GM19099 (cell line): Measurements from ENCODE around the gene NDUFB1.

Experiments
- POLR2A ChIP-seq: IDR thresholded peaks from 3 replicates; pipeline ENCODE4 v1.6.1; 2011; ENCODE audit warnings: low read depth; ENCODE audit not compliant: insufficient read length; ENCODE audit errors: extremely low read depth

NDUFB1 gene

GRCh38 chr14:92121670-92122350 lies at the start of gene NDUFB1, which contains the start of gene CPSF2:
Gene NDUFB1 (minus strand): TSS chr14:92121706. CDS start chr14:92117637, 4,069 bp downstream.
Gene CPSF2 (plus strand): TSS chr14:92121969. CDS start chr14:92130985, 9,016 bp downstream.
- peak; percentile 98 for TF ChIP-seq POLR2A

- TF ChIP-seq POLR2A = no peak
Measured at GRCh38 chr14:92164958-92165357, 43.5 kb upstream of the NDUFB1 start.

- no peak for TF ChIP-seq POLR2A
Measured at GRCh38 chr14:92161521-92161920, 40.0 kb upstream of the NDUFB1 start.

DNA sequence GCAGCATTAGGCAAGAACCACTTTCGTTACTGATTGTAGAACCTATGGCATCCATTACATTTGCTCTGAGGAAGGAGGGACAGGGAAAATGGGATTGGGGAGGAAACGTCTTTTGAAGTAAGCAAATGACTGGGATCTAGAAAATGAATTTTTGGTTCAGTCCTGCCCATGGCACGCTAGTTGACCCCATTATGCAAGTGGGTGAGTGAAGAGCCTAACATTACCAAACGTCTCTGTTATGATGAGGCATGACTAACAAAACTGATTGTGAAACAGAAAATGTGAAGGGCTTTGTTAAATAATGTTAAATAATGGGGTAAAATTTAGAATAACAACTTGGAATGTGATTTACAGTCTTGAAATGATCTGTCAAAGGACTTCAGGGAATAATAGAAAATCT lies 39.1 kb upstream of the NDUFB1 start:
- no peak for TF ChIP-seq POLR2A

- no peak for TF ChIP-seq POLR2A
Measured at GRCh38 chr14:92154283-92154942, 32.9 kb upstream of the NDUFB1 start.

- no peak for TF ChIP-seq POLR2A
Measured at GRCh38 chr14:92153581-92153980, 32.1 kb upstream of the NDUFB1 start.

DNA sequence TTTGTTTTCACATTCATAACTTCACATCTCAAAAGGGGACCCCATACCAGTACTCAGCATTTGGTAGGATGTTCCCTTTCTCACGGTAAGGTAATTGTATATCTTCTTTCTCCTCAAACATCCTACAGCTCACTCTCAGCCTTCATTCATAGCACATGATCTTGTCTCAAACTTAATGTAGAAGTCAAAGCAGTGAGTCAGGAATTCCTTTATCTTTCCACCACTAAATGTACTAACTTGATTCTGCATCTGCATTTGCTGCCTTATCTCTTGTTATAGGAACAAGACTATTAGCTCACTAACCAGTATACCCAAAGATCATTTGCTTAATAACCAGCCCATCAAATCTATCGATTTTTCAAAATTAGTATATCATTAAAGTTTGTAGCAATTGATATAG lies 23.2 kb upstream of the NDUFB1 start:
- TF ChIP-seq POLR2A = no peak

DNA sequence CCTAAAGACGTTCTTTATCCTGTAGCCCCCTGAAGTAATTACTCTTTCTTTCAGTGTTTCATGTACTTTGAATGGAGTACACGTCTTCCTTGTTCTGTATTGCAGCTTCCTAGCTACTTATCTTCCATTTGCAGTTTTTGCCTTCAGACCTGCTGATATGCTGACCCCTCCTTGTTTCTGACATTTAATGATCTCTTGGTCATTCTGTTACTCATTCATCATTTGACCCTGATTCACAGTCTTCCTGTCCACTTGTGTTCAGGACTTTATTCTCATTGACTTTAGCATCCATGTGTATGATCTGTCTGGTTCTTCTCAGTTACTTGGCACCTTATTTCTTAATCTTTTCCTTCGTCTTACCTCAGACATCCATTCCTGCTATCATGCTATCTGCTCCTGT lies 22.5 kb upstream of the NDUFB1 start:
- no peak for TF ChIP-seq POLR2A

GRCh38 chr14:92143309-92143708 lies 21.8 kb upstream of the NDUFB1 start:
- no peak for TF ChIP-seq POLR2A

DNA sequence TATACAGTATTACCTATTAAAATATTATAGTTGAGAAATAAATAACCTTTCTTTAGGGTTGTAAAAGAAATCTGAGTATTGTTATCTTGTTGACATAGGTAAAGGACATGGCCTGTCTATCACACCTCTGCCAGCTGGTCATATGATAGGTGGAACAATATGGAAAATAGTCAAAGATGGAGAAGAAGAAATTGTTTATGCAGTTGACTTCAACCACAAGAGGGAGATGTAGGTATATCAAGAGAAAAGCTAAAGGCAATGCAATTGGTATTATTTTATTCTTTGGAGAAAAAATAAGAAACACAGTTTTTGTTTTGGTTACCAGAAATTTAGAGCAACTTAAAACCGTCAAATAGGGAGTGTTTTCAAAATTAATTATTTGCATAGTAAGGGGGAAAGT lies 13.8 kb upstream of the NDUFB1 start:
- TF ChIP-seq POLR2A = no peak

GRCh38 chr14:92134456-92134855 lies 12.9 kb upstream of the NDUFB1 start:
- TF ChIP-seq POLR2A = no peak

- no peak for TF ChIP-seq POLR2A
Measured at GRCh38 chr14:92122761-92123160, 1.3 kb upstream of the NDUFB1 start.

GRCh38 chr14:92122351-92122677 lies 808 bp upstream of the NDUFB1 start:
- TF ChIP-seq POLR2A = no peak

DNA sequence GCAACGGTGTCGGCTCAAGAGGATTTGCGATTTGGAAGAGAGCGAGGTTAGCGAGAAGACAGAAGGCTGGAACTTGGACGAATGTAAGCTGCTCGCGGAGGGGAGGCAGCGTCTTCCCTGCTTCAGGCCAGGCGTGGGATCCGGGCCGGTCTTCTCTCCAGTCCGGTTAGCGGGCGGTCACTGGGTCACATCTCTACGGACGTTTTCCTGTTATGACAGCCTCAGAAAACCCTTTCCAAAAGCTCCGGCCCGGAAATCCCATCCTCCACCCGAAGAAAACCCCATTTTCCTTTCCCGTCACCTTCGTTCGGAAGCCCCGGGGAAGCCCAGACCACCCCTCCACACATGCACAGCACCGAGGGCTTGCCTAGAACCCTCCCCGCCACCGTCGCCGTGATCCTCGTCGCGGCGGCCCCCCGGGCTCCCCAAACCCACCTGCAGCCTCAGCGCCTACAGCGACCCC lies 268 bp downstream of the NDUFB1 start:
- no peak for TF ChIP-seq POLR2A

DNA sequence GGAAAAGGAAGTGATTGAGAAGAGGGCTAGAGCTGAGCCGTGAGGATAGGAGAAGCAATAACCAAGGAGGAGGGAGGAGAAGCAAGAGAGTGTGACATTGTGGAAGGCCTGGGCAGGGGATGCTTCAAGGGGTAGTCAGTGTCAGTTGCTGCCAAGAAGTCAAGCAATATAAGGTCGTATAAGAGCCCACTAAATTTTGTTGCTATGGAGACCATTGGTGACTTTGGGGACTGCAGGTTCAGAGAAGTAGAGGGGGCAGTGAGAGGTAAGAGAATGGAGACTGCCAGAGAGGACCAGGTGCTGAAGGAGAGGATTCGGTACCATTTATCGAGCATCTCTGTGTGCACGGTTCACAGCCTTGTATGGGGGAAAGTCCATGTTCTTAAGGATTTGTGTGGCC lies 12.0 kb downstream of the NDUFB1 start:
- no peak for TF ChIP-seq POLR2A
